Naive thymus-derived CD8-positive, alpha-beta T cell (primary cell): ENCODE data around the gene LRBA. TPM values are rescaled to one million over a fixed set of nuclear protein-coding genes. Genes with fewer than 3 reads are reported as not detected.

Source experiments
- ATAC-seq, 2 donors: fragments of 150-1000 bp; cut with Tn5 transposase in 1 of 2; sonication (Bioruptor Pico), chemical (Tn5 transposase) in 1 of 2; 1 replicate in 1 of 2; 2 replicates in 1 of 2; pipeline ENCODE4 v1.10.0; 2021; ENCODE audit warnings: mild to moderate bottlenecking in 2 of 2, moderate library complexity in 2 of 2
- POLR2A ChIA-PET: fragments of 350-600 bp; sonication (Branson Sonifier 250); formaldehyde crosslinking; loops from one replicate; lab custom pipeline; 2021; ENCODE audit warnings: antibody characterized with exemption; lab: Charles Lee
- DNase-seq, 10 donors: peaks; one replicate each; pipeline versions ENCODE4 v3.0.0 to v3.0.0-alpha.2; 2020 to 2022
- H3K27ac Mint-ChIP-seq, 10 donors: one replicate each; pipeline ENCODE4 v1.8.0; 2020 to 2022; ENCODE audit warnings: mild to moderate bottlenecking in 10 of 10, mixed read lengths in 10 of 10, moderate library complexity in 4 of 10, inconsistent platforms in 1 of 10
- H3K27me3 Mint-ChIP-seq, 5 donors: one replicate each; pipeline ENCODE4 v1.8.0; 2021 to 2022; ENCODE audit warnings: mixed read lengths in 5 of 5
- H3K36me3 Mint-ChIP-seq, 3 donors: one replicate each; pipeline ENCODE4 v1.8.0; 2020 to 2022; ENCODE audit warnings: mixed read lengths in 3 of 3, mild to moderate bottlenecking in 2 of 3, inconsistent platforms in 1 of 3
- H3K4me1 Mint-ChIP-seq, 4 donors: one replicate each; pipeline ENCODE4 v1.8.0; 2021 to 2022; ENCODE audit warnings: mixed read lengths in 4 of 4
- H3K4me3 Mint-ChIP-seq, 10 donors: one replicate each; pipeline ENCODE4 v1.8.0; 2020 to 2022; ENCODE audit warnings: mild to moderate bottlenecking in 10 of 10, mixed read lengths in 10 of 10, moderate library complexity in 6 of 10, inconsistent platforms in 1 of 10
- H3K9me3 Mint-ChIP-seq, 9 donors: one replicate each; pipeline ENCODE4 v1.8.0; 2020 to 2022; ENCODE audit warnings: mixed read lengths in 9 of 9, mild to moderate bottlenecking in 3 of 9, inconsistent platforms in 1 of 9, moderate library complexity in 1 of 9
- polyA plus RNA-seq, 3 donors: library from polyadenylated mRNA; unstranded; fragments of 300-500 nt; fragmentation: Illumina TruSeq; gene quantifications; one replicate each; pipeline ENCODE4 v1.2.3, GENCODE V29; 2021
- total RNA-seq, 8 experiments: library from RNA in 2 of 8; stranded (reverse) in 2 of 8; gene quantifications; one replicate each; pipeline ENCODE4 v1.2.3 and lab custom pipeline; 2021 to 2026

Gene LRBA
- total and polyA plus RNA-seq, 5 experiments from 2014 or later: 16.4 to 57.7 (median 18.4) TPM

GRCh38 chr4:150853882-150854281 lies 161.2 kb downstream of the LRBA start:
- Mint-ChIP-seq H3K4me1 (peaks cover 0 to 8% (median under 1%) of the 10 kb centered on the region in 4 donors), H3K9me3 (no peaks in the 10 kb centered on the region), H3K27me3 (no peaks in the 10 kb centered on the region), H3K4me3 (no peak overlapping the region), H3K36me3 (peaks cover 10 to 55% (median 38%) of the 10 kb centered on the region in 3 donors), H3K27ac (no peak overlapping the region)
- ATAC-seq (no peak), DNase-seq (no peak)
- POLR2A ChIA-PET: no interaction called here

GRCh38 chr4:150852216-150852615 lies 162.9 kb downstream of the LRBA start:
- Mint-ChIP-seq H3K4me1 (peaks cover 0 to 8% (median under 1%) of the 10 kb centered on the region in 4 donors), H3K27me3 (no peaks in the 10 kb centered on the region), H3K27ac (peak overlapping the region in 1 of 10 donors; percentile 5), H3K36me3 (peaks cover 10 to 65% (median 50%) of the 10 kb centered on the region in 3 donors), H3K9me3 (no peaks in the 10 kb centered on the region), H3K4me3 (no peak overlapping the region)
- ATAC-seq: no peak
- DNase-seq: no peak
- POLR2A ChIA-PET: no interaction called here

GRCh38 chr4:150849016-150849415 lies 166.1 kb downstream of the LRBA start:
- Mint-ChIP-seq H3K4me1 (peaks cover 0 to 8% (median under 1%) of the 10 kb centered on the region in 4 donors), H3K36me3 (peaks cover 20 to 84% (median 64%) of the 10 kb centered on the region in 3 donors), H3K4me3 (no peak overlapping the region), H3K9me3 (no peaks in the 10 kb centered on the region), H3K27me3 (no peaks in the 10 kb centered on the region), H3K27ac (no peak overlapping the region)
- POLR2A ChIA-PET: no interaction called here
- DNase-seq (no peak), ATAC-seq (no peak)

DNA sequence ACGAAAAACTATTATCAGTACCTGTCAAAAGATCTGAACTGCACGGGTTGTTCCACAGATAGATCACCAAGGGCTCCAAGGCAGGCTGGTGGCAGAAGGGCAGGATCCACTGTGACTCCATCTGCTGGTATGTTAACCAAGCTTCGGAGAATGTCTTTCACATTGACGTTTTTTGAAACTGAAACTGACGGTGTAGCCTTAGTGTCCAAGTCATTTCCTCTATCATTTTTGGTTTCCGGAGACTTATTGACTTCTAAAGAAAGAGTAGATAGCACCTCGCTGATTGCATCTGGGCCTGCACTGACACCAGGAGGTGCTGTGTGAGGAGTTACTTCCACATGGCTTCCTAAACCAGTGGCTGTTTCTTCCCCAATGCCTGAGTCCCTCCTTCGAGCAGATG lies 186.9 kb downstream of the LRBA start:
- POLR2A ChIA-PET: interaction anchor here (0.7 kb wide), 1 partner anchor 173 kb away, joined by 4 read pairs; no protein-coding TSS in a partner anchor
- H3K9me3 Mint-ChIP-seq: no peaks in the 10 kb centered on the region
- DNase-seq (peak in 5 of 10 donors; percentile 1 to 47 (median 10)), ATAC-seq (peak; percentile 17 to 38)
- peak overlapping the region in 5 of 10 donors; percentile 50 to 90 (median 73) for H3K27ac Mint-ChIP-seq
- peaks cover 5 to 20% (median 10%) of the 10 kb centered on the region in 4 donors for H3K4me1 Mint-ChIP-seq
- no peaks in the 10 kb centered on the region for H3K27me3 Mint-ChIP-seq
- H3K4me3 Mint-ChIP-seq: peak overlapping the region in 6 of 10 donors; percentile 26 to 82 (median 53)
- H3K36me3 Mint-ChIP-seq: peaks cover 7 to 78% (median 57%) of the 10 kb centered on the region in 3 donors

DNA sequence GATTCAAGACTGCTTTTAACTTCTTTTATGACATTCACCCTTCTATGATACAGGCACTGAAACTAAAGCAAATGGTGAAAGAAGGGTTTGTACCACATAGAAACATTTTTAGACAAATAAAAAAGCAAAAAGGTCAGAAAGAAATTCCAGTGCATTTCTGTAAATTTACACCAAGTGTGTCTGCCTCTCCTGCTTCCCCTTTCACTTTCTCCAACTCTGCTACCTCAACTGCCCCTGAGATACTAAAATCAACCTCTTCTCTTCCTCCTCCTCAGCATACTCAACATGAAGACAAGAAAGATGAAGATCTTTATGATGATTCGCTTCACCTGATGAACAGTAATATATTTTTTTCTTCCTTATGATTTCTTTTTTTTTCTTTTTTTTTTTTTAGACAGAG lies 187.9 kb downstream of the LRBA start:
- POLR2A ChIA-PET: interaction anchor here (0.7 kb wide), 2 partner anchors 20 to 28 kb away, joined by 3 read pairs; no protein-coding TSS in a partner anchor
- ATAC-seq (no peak), DNase-seq (no peak)
- Mint-ChIP-seq H3K27me3 (no peaks in the 10 kb centered on the region), H3K36me3 (peaks cover 7 to 78% (median 57%) of the 10 kb centered on the region in 3 donors), H3K9me3 (no peaks in the 10 kb centered on the region), H3K4me3 (peak overlapping the region in 2 of 10 donors; percentile 39 to 78), H3K4me1 (peaks cover 5 to 20% (median 10%) of the 10 kb centered on the region in 4 donors), H3K27ac (peak overlapping the region in 4 of 10 donors; percentile 7 to 45 (median 22))

DNA sequence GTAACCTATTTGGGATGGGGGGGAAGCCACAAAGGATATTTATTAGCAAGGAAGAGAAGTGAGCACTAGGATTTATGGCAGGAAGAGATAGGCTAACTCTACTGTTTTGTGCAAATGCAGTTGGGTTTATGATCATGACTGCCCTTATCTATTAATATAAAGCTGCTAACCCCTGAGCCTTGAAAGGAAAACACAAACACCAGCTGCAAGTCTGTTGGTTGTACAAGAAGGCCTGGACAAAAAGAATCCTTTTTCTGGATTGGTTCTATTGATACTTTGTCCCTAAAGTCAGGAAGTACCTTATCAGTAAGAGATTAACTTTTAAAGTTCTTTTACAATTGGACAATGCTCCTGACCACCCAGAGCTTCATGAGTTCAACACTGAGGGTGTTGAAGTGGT lies 188.8 kb downstream of the LRBA start:
- peak overlapping the region in 4 of 10 donors; percentile 0 to 22 (median 6) for H3K27ac Mint-ChIP-seq
- H3K4me1 Mint-ChIP-seq: peaks cover 7 to 20% (median 12%) of the 10 kb centered on the region in 4 donors
- H3K27me3 Mint-ChIP-seq: no peaks in the 10 kb centered on the region
- POLR2A ChIA-PET: no interaction called here
- H3K9me3 Mint-ChIP-seq: no peaks in the 10 kb centered on the region
- peaks cover 7 to 81% (median 62%) of the 10 kb centered on the region in 3 donors for H3K36me3 Mint-ChIP-seq
- H3K4me3 Mint-ChIP-seq: no peak overlapping the region
- no peak for DNase-seq
- ATAC-seq: no peak

- no peaks in the 10 kb centered on the region for H3K27me3 Mint-ChIP-seq
- H3K27ac Mint-ChIP-seq: no peak overlapping the region
- no peak for DNase-seq
- H3K36me3 Mint-ChIP-seq: peaks cover 11 to 61% (median 50%) of the 10 kb centered on the region in 3 donors
- H3K4me3 Mint-ChIP-seq: no peak overlapping the region
- peaks cover 0 to 5% (median 0%) of the 10 kb centered on the region in 9 donors for H3K9me3 Mint-ChIP-seq
- ATAC-seq: no peak
- POLR2A ChIA-PET: no interaction called here
- peaks cover 9 to 17% (median 12%) of the 10 kb centered on the region in 4 donors for H3K4me1 Mint-ChIP-seq
Observed at GRCh38 chr4:150822407-150822806, 192.7 kb downstream of the LRBA start.

DNA sequence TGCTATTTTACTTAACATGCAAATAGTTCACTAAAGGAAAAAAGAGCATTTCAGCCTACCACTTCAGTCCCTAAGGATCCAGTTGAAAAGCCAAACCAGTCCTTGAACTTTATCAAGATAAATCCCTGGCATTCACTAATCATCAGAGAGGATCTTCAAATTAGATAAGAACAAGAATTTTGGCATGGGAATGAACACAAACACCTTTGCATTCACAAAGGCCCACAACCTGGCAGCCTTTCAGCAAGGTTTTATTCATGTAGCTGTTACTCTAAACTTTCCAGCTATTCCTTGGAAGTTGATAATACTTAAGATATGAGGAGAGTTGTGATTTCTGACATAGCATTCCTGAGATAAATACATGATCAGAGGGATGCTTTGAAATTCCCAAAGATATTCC lies 193.4 kb downstream of the LRBA start:
- Mint-ChIP-seq H3K4me1 (peaks cover 7 to 12% (median 10%) of the 10 kb centered on the region in 4 donors), H3K4me3 (no peak overlapping the region), H3K27me3 (no peaks in the 10 kb centered on the region), H3K27ac (peak overlapping the region in 3 of 10 donors; percentile 3 to 36 (median 26)), H3K9me3 (peaks cover 0 to 5% (median 0%) of the 10 kb centered on the region in 9 donors), H3K36me3 (peaks cover 11 to 59% (median 49%) of the 10 kb centered on the region in 3 donors)
- ATAC-seq: no peak
- DNase-seq: no peak
- POLR2A ChIA-PET: no interaction called here

GRCh38 chr4:150820409-150820808 lies 194.7 kb downstream of the LRBA start:
- ATAC-seq (no peak), DNase-seq (no peak)
- H3K27ac Mint-ChIP-seq: no peak overlapping the region
- H3K36me3 Mint-ChIP-seq: peaks cover 11 to 52% (median 46%) of the 10 kb centered on the region in 3 donors
- POLR2A ChIA-PET: no interaction called here
- H3K9me3 Mint-ChIP-seq: peaks cover 0 to 5% (median 0%) of the 10 kb centered on the region in 9 donors
- no peaks in the 10 kb centered on the region for H3K27me3 Mint-ChIP-seq
- H3K4me3 Mint-ChIP-seq: no peak overlapping the region
- H3K4me1 Mint-ChIP-seq: peaks cover 4 to 11% (median 8%) of the 10 kb centered on the region in 4 donors

- Mint-ChIP-seq H3K27me3 (no peaks in the 10 kb centered on the region), H3K4me3 (no peak overlapping the region), H3K36me3 (peaks cover 11 to 46% (median 37%) of the 10 kb centered on the region in 3 donors), H3K4me1 (peaks cover 0 to 9% (median 4%) of the 10 kb centered on the region in 4 donors), H3K27ac (no peak overlapping the region), H3K9me3 (peaks cover 0 to 5% (median 0%) of the 10 kb centered on the region in 9 donors)
- ATAC-seq (no peak), DNase-seq (no peak)
- POLR2A ChIA-PET: no interaction called here
Observed at GRCh38 chr4:150818661-150819060, 196.4 kb downstream of the LRBA start.

GRCh38 chr4:150817804-150818528 lies 197.1 kb downstream of the LRBA start:
- peaks cover 0 to 5% (median 0%) of the 10 kb centered on the region in 9 donors for H3K9me3 Mint-ChIP-seq
- H3K27me3 Mint-ChIP-seq: no peaks in the 10 kb centered on the region
- H3K27ac Mint-ChIP-seq: no peak overlapping the region
- peaks cover 11 to 46% (median 37%) of the 10 kb centered on the region in 3 donors for H3K36me3 Mint-ChIP-seq
- peaks cover 0 to 7% (median 4%) of the 10 kb centered on the region in 4 donors for H3K4me1 Mint-ChIP-seq
- H3K4me3 Mint-ChIP-seq: no peak overlapping the region
- DNase-seq (no peak), ATAC-seq (no peak)
- POLR2A ChIA-PET: no interaction called here

DNA sequence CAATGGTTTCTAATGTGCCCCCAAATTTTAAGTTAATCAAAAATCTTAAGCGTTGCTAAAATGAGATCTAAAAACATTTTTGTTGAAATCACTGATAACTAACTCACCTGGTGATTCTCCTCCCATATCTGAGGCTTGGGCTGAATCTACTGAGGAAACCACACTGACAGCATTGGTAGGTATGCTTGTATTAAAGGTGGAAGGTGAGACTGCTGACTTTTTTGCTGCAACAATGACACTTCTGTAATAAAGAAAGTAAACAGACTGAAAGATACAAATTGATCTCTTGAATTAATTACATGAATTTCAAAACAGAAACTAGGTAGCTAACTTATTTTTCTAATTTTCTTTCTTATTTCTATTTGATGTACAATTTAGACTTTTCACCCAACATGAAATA lies 198.1 kb downstream of the LRBA start:
- Mint-ChIP-seq H3K9me3 (peaks cover 0 to 5% (median 0%) of the 10 kb centered on the region in 9 donors), H3K4me3 (no peak overlapping the region), H3K27ac (no peak overlapping the region), H3K36me3 (peaks cover 11 to 55% (median 40%) of the 10 kb centered on the region in 3 donors), H3K27me3 (no peaks in the 10 kb centered on the region), H3K4me1 (peaks cover 0 to 7% (median 4%) of the 10 kb centered on the region in 4 donors)
- POLR2A ChIA-PET: no interaction called here
- no peak for DNase-seq
- no peak for ATAC-seq

GRCh38 chr4:150816491-150816890 lies 198.6 kb downstream of the LRBA start:
- peaks cover 0 to 5% (median 0%) of the 10 kb centered on the region in 9 donors for H3K9me3 Mint-ChIP-seq
- ATAC-seq: no peak
- no peaks in the 10 kb centered on the region for H3K27me3 Mint-ChIP-seq
- POLR2A ChIA-PET: no interaction called here
- H3K4me1 Mint-ChIP-seq: peaks cover 0 to 4% (median 3%) of the 10 kb centered on the region in 4 donors
- H3K27ac Mint-ChIP-seq: no peak overlapping the region
- H3K36me3 Mint-ChIP-seq: peaks cover 11 to 56% (median 40%) of the 10 kb centered on the region in 3 donors
- H3K4me3 Mint-ChIP-seq: no peak overlapping the region
- no peak for DNase-seq
